ENCODE data around the gene IFI35. TPM values are rescaled to one million over a fixed set of nuclear protein-coding genes. Genes with fewer than 3 reads are reported as not detected.
A peak's percentile ranks its signal among the peaks of the same experiment; 100 is the strongest.

IFI35 gene
- total and polyA plus RNA-seq, 9 of the 15 experiments (the other 6 are each of a cell fraction or from before 2014, with no cell fraction given), result 4.4 to 13.1 (median 10.2) TPM

DNA sequence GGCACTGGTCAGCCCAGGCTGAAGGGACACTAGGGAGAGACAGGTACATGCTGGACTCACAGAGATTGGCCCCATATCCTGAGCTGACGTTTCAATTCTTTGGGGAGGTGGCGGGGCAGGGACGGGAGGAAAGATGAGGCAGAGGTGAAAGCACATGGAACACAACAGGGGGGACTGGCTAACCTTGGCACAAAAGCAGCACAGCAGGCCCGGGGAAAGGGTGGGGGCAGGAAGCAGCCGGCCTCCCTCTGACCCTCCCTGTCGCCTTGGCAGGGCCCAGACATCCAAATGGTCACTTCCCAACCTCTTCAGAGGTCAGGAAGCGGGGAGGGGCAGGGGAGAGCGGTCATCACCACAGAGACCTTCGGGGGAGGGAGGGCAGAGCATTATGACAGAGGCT, 9.0 kb downstream of the IFI35 start:
- Histone ChIP-seq H3K27me3 (ENCODE audit: control insufficient read depth in 2 of 2, insufficient read depth in 2 of 2, low read length in 2 of 2) (no peaks in the 10 kb centered on the region), H3K4me2 (ENCODE audit: insufficient read depth, low read length) (no peak overlapping the region), H2AFZ (ENCODE audit: low read depth, low read length) (no peak overlapping the region), H3K27ac (ENCODE audit: extremely low read depth, low read depth, low read length) (no peak overlapping the region), H3K9me3 (replicated peaks; ENCODE audit: control insufficient read depth, insufficient read depth, low read depth, low read length) (no peaks in the 10 kb centered on the region; the same call in 1 of the 2 replicates), H3K4me1 (replicated peaks in 1 of 2; ENCODE audit: control insufficient read depth in 2 of 2, insufficient read depth in 2 of 2, low read length in 2 of 2) (peaks cover 33 to 44% of the 10 kb centered on the region in 2 experiments), H3K79me2 (ENCODE audit: control insufficient read depth, insufficient read depth, low read length) (peaks cover 26% of the 10 kb centered on the region), H3K4me3 (no peak overlapping the region), H3K36me3 (ENCODE audit: control insufficient read depth, insufficient read depth, low read length) (peaks cover 61% of the 10 kb centered on the region; the same call in 2 of the 3 replicates), H4K20me1 (replicated peaks; ENCODE audit: control insufficient read depth, insufficient read depth, low read length) (peaks cover 10% of the 10 kb centered on the region; the same call in 1 of the 2 replicates), H3K9ac (ENCODE audit: insufficient read depth in 1 of 2, low read depth in 2 of 2, low read length in 2 of 2) (peak overlapping the region in 1 of 2 experiments; percentile 44; a peak in 2 of 4 replicates), H3K9me1 (ENCODE audit: control insufficient read depth, insufficient read depth, low read length) (peaks cover 10% of the 10 kb centered on the region)
- POLR2A ChIA-PET, result interaction anchor here (1.2 to 1.5 kb wide), 2 partner anchors 10 to 17 kb away, joined by 5 to 7 read pairs; partner anchors contain the start of genes IFI35 and RPL27
- CTCF ChIA-PET (ENCODE audit: low intra/inter-chr PET ratio), result no interaction called here
- in situ Hi-C loops (cut with MboI) (loop anchor here (10.0 kb wide), 1 partner anchor 299 kb away; no protein-coding TSS in a partner anchor), intact Hi-C loops (cut with micrococcal nuclease) (no loop called here)
- FAIRE-seq (no peak), DNase-seq (ENCODE audit: extremely low read depth in 1 of 4, low spot score in 3 of 4) (no peak), ATAC-seq (no peak)
- BruUV-seq (replicated peaks), result no TSS peak
- no peak for TF ChIP-seq SREBF1 (IDR thresholded peaks at IDR 0.05; ENCODE audit: borderline replicate concordance, low read depth, low read length)
- TF ChIP-seq ESRRB (CRISPR knock-in tag; IDR thresholded peaks at IDR 0.05; ENCODE audit: borderline replicate concordance), result no peak
- TF ChIP-seq U2AF2 (optimal IDR thresholded peaks at IDR 0.05; ENCODE audit: low read depth, low read length), result no peak
- 0 out of 2 replicates have a peak, but pooled peaks have one; percentile 33 for TF ChIP-seq SMAD4 (CRISPR knock-in tag; conservative IDR thresholded peaks at IDR 0.05)
- no peak for TF ChIP-seq ZNF551 (CRISPR knock-in tag; IDR thresholded peaks at IDR 0.05)
- TF ChIP-seq CSDE1 (IDR thresholded peaks at IDR 0.05), result no peak
- no peak for TF ChIP-seq HSF4 (CRISPR knock-in tag; IDR thresholded peaks at IDR 0.05; ENCODE audit: borderline replicate concordance)
- no peak for TF ChIP-seq NUFIP1 (IDR thresholded peaks at IDR 0.05; ENCODE audit: partially characterized antibody)
- TF ChIP-seq RBFOX2 (IDR thresholded peaks at IDR 0.05; ENCODE audit: low read depth, low read length), result 0 out of 2 replicates have a peak, but pooled peaks have one; percentile 42
- TF ChIP-seq ZNF778 (CRISPR knock-in tag; IDR thresholded peaks at IDR 0.05), result no peak
- no peak for TF ChIP-seq SRF (CRISPR knock-in tag; IDR thresholded peaks at IDR 0.05)
- no peak for TF ChIP-seq TCF3 (CRISPR knock-in tag; IDR thresholded peaks at IDR 0.05)
- TF ChIP-seq CBX3 (IDR thresholded peaks at IDR 0.05; ENCODE audit: borderline replicate concordance in 1 of 2, low read length in 2 of 2), result no peak
- TF ChIP-seq ZNF133 (CRISPR knock-in tag; IDR thresholded peaks at IDR 0.05), result no peak
- 73% methylated on average over 9 of the region's 9 CpGs for WGBS (ENCODE audit: insufficient coverage, low coverage, missing lambda C conversion rate)
